Astrocyte (in vitro differentiated cells and primary cell): Measurements from ENCODE around the gene ODF4.

Experiments
- CTCF ChIP-seq: IDR thresholded peaks from 2 replicates; pipeline ENCODE4 v1.5.1; 2011; ENCODE audit warnings: low read depth, mild to moderate bottlenecking, inconsistent platforms, low read length, moderate library complexity; ENCODE audit not compliant: insufficient read depth
- EZH2 ChIP-seq: IDR thresholded peaks from 2 replicates; pipeline ENCODE4 v1.6.1; 2012; ENCODE audit warnings: mild to moderate bottlenecking, low read length, inconsistent platforms; ENCODE audit not compliant: insufficient read depth

- no peak for TF ChIP-seq CTCF
- TF ChIP-seq EZH2 = no peak
Observed at GRCh38 chr17:8290043-8290442, 49.6 kb upstream of the ODF4 start.
